PC-3 (cell line): ENCODE data around the gene C5orf58. TPM values are rescaled to one million over a fixed set of nuclear protein-coding genes. Genes with fewer than 3 reads are reported as not detected.

Experiments
- ATAC-seq: fragments of 200-7000 bp; cut with Tn5 transposase; 2 replicates; pipeline ENCODE4 v1.9.1; 2020; ENCODE audit warnings: mild to moderate bottlenecking, moderate library complexity
- BruUV-seq: library from RNA; stranded (reverse); fragments of 400-500 nt; replicated peaks from 2 replicates; lab custom pipeline; 2021; lab: Mats Ljungman, UMichigan
- CTCF ChIA-PET: fragments of 300-600 bp; sonication (Branson Sonifier 250); formaldehyde crosslinking; loops from one replicate; lab custom pipeline; 2022; ENCODE audit warnings: antibody characterized with exemption; lab: Charles Lee
- POLR2A ChIA-PET: fragments of 300-600 bp; sonication (Branson Sonifier 250); formaldehyde crosslinking; loops from one replicate; lab custom pipeline; 2022; ENCODE audit warnings: antibody characterized with exemption; ENCODE audit not compliant: unreplicated experiment; lab: Charles Lee
- DNase-seq: peaks from one replicate; pipeline ENCODE4 v3.0.0-alpha.2; 2015
- H2AFZ ChIP-seq: fragments of 300-600 bp; sonication (generic); 2 replicates; pipeline ENCODE4 v1.6.0; 2016; ENCODE audit warnings: antibody characterized with exemption, low read length
- H3F3A ChIP-seq: fragments of 300-600 bp; sonication (generic); one replicate; pipeline ENCODE4 v1.6.0; 2017; ENCODE audit warnings: antibody characterized with exemption, low read length, control low read depth, mild to moderate bottlenecking; ENCODE audit not compliant: unreplicated experiment
- H3K27ac ChIP-seq: fragments of 300-600 bp; sonication (generic); 2 replicates; pipeline ENCODE4 v1.5.1; 2016; ENCODE audit warnings: mild to moderate bottlenecking, low read length
- H3K27me3 ChIP-seq: fragments of 300-600 bp; sonication (generic); 2 replicates; pipeline ENCODE4 v1.6.1; 2016; ENCODE audit warnings: low read length, mixed read lengths
- H3K36me3 ChIP-seq: fragments of 300-600 bp; sonication (generic); 2 replicates; pipeline ENCODE4 v1.6.1; 2016; ENCODE audit warnings: low read depth, mixed run types, low read length, mixed read lengths
- H3K4me1 ChIP-seq: fragments of 300-600 bp; sonication (generic); 2 replicates; pipeline ENCODE4 v1.5.1; 2016; ENCODE audit warnings: low read length; ENCODE audit not compliant: insufficient read depth
- H3K4me2 ChIP-seq: fragments of 300-600 bp; sonication (generic); 2 replicates; pipeline ENCODE4 v1.6.0; 2016; ENCODE audit warnings: low read length
- H3K4me3 ChIP-seq: fragments of 300-600 bp; sonication (generic); 2 replicates; pipeline ENCODE4 v1.5.1; 2016; ENCODE audit warnings: mild to moderate bottlenecking, low read length, mixed read lengths
- H3K79me2 ChIP-seq: fragments of 300-600 bp; sonication (generic); 2 replicates; pipeline ENCODE4 v1.6.1; 2017; ENCODE audit warnings: low read length, mixed read lengths
- H3K9ac ChIP-seq: fragments of 300-600 bp; sonication (generic); 2 replicates; pipeline ENCODE4 v1.6.0; 2016; ENCODE audit warnings: mild to moderate bottlenecking, low read length
- H3K9me2 ChIP-seq: fragments of 300-600 bp; sonication (generic); replicated peaks from 2 replicates; pipeline ENCODE4 v1.6.1; 2016; ENCODE audit warnings: mixed run types, low read length, mixed read lengths
- H3K9me3 ChIP-seq: fragments of 300-600 bp; sonication (generic); 2 replicates; pipeline ENCODE4 v1.6.1; 2016; ENCODE audit warnings: low read length, mixed read lengths
- H4K20me1 ChIP-seq: fragments of 300-600 bp; sonication (generic); 2 replicates; pipeline ENCODE4 v1.6.1; 2016; ENCODE audit warnings: low read length, mixed read lengths
- EZH2 ChIP-seq: fragments of 300-600 bp; sonication (generic); IDR thresholded peaks from one replicate; pipeline ENCODE4 v1.6.1; 2017; ENCODE audit warnings: antibody characterized with exemption, mild to moderate bottlenecking, low read length; ENCODE audit not compliant: unreplicated experiment
- EZH2phosphoT487 ChIP-seq: fragments of 300-600 bp; sonication (generic); IDR thresholded peaks from 2 replicates; pipeline ENCODE4 v1.6.1; 2018; ENCODE audit warnings: mild to moderate bottlenecking, antibody characterized with exemption, low read length, borderline replicate concordance
- intact Hi-C: fragments of 100-400 bp; cut with micrococcal nuclease; formaldehyde crosslinking; loops from 2 replicates; pipeline ENCODE4 v1.9.0; 2023
- total RNA-seq: library from RNA; depleted of rRNA; stranded (reverse); fragments of >200 nt; gene quantifications from 2 replicates; pipeline ENCODE4 v1.2.3, GENCODE V29; 2014
- TF ChIP-seq, protein P1 (sequence below): fragments of 300-600 bp; sonication (generic); conservative IDR thresholded peaks from 2 replicates; pipeline ENCODE4 v1.5.1; 2017; ENCODE audit warnings: antibody characterized with exemption, low read depth, mild to moderate bottlenecking, low read length

The C5orf58 gene
- total RNA-seq, 1 experiment from 2014 or later: not detected

DNA sequence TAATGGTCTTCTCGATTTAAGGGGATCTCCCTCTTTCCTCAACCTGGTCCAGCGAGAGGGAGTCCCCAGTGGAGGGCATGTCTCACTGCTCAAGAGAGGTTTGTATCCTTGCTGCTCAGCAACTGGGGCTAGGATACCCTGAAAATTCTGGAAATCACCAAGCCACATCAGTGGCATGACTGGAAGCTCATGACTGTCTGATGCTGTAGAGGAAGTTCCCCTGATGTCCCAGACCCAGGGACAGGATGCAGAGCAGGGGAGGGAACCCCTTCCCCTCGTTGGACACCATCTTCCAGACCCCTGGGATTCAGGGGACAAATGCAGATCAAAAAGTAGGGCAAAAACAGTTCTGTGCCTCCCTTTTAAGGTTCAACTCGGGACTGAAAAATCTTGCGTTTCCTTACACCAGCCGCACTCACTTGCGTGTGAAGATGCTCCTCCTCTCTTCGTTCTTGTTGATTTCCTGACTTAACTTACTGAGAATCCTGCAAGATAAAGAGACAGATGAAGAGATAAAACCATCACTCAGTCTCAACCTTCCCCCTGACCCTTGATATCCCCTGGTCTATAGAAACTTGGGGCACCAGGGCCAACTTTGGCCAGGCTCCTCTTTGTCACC lies 42.7 kb downstream of the C5orf58 start:
- Histone ChIP-seq H3K27me3 (0 out of 2 replicates have a peak, but pooled peaks cover 4% of the 10 kb centered on the region), H3K4me3 (no peak overlapping the region), H3K36me3 (no peaks in the 10 kb centered on the region), H2AFZ (no peak overlapping the region), H3K4me1 (no peaks in the 10 kb centered on the region), H4K20me1 (no peaks in the 10 kb centered on the region), H3K9me3 (no peaks in the 10 kb centered on the region), H3K9me2 (no peaks in the 10 kb centered on the region), H3K79me2 (no peaks in the 10 kb centered on the region), H3K27ac (no peak overlapping the region), H3K4me2 (no peak overlapping the region), H3K9ac (no peak overlapping the region), H3F3A (no peaks in the 10 kb centered on the region)
- intact Hi-C loops: no loop called here
- ATAC-seq (no peak), DNase-seq (no peak)
- ChIA-PET CTCF (no interaction called here), POLR2A (no interaction called here)
- TF ChIP-seq, protein P1, sequence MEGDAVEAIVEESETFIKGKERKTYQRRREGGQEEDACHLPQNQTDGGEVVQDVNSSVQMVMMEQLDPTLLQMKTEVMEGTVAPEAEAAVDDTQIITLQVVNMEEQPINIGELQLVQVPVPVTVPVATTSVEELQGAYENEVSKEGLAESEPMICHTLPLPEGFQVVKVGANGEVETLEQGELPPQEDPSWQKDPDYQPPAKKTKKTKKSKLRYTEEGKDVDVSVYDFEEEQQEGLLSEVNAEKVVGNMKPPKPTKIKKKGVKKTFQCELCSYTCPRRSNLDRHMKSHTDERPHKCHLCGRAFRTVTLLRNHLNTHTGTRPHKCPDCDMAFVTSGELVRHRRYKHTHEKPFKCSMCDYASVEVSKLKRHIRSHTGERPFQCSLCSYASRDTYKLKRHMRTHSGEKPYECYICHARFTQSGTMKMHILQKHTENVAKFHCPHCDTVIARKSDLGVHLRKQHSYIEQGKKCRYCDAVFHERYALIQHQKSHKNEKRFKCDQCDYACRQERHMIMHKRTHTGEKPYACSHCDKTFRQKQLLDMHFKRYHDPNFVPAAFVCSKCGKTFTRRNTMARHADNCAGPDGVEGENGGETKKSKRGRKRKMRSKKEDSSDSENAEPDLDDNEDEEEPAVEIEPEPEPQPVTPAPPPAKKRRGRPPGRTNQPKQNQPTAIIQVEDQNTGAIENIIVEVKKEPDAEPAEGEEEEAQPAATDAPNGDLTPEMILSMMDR: no peak
- no peak for TF ChIP-seq EZH2
- TF ChIP-seq EZH2phosphoT487: no peak
- no TSS peak for BruUV-seq

DNA sequence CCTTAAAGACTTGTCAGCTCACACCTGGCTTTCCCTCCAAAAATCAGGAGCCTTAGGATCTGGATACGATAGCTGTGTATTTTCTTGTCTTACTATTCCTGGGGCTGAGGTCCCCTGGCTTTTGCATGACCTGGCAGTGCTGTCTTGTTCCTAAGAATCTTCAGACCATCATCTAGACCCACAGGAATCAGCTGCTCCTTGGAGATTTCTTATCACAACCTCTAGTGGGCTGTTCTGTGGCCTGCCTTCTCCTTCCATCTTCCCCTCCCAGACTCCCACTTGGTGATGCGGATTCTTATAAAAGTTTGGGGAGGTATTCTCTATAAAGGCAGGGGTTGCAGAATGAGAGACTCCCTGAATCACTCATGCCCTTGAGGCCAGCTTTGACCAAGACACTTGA lies 43.4 kb downstream of the C5orf58 start:
- H3K36me3 ChIP-seq: no peaks in the 10 kb centered on the region
- ATAC-seq (no peak), DNase-seq (no peak)
- no peak for TF ChIP-seq EZH2
- no peak for TF ChIP-seq EZH2phosphoT487
- TF ChIP-seq, protein P1: no peak
- H3K9ac ChIP-seq: no peak overlapping the region
- BruUV-seq: no TSS peak
- no peak overlapping the region for H3K27ac ChIP-seq
- CTCF ChIA-PET: no interaction called here
- H3K4me3 ChIP-seq: no peak overlapping the region
- H2AFZ ChIP-seq: no peak overlapping the region
- H3K27me3 ChIP-seq: 0 out of 2 replicates have a peak, but pooled peaks cover 5% of the 10 kb centered on the region
- H3F3A ChIP-seq: no peaks in the 10 kb centered on the region
- no peaks in the 10 kb centered on the region for H3K9me2 ChIP-seq
- intact Hi-C loops: no loop called here
- no peaks in the 10 kb centered on the region for H3K9me3 ChIP-seq
- no peaks in the 10 kb centered on the region for H3K79me2 ChIP-seq
- no peaks in the 10 kb centered on the region for H4K20me1 ChIP-seq
- H3K4me2 ChIP-seq: no peak overlapping the region
- no peaks in the 10 kb centered on the region for H3K4me1 ChIP-seq
- POLR2A ChIA-PET: no interaction called here

DNA sequence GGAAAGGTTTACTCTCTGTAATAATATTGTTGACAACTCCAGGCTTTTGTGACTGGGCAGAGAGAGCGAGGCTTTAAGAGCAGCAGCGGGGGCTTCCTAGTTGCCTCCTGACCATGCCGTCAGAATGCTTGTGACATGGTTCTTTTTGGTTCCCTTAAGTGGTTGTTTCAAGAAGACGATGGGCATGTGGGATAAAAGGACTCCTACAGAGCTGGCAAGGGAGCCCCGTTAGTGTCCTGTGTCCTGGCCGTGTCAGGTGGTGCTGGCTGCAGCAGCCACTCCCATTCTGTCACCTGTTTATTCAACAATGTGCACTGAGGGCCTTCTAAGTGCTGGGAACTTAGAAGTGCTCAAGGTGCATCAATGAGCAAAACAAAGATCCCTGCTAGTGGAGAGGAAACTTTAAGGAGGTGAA lies 45.1 kb downstream of the C5orf58 start:
- 0 out of 2 replicates have a peak, but pooled peaks cover 10% of the 10 kb centered on the region for H3K27me3 ChIP-seq
- ATAC-seq: no peak
- no peak overlapping the region for H3K4me3 ChIP-seq
- no peaks in the 10 kb centered on the region for H3F3A ChIP-seq
- no peak overlapping the region for H3K27ac ChIP-seq
- intact Hi-C loops: no loop called here
- no peak overlapping the region for H2AFZ ChIP-seq
- POLR2A ChIA-PET: no interaction called here
- DNase-seq: no peak
- BruUV-seq: no TSS peak
- H3K9me3 ChIP-seq: no peaks in the 10 kb centered on the region
- H3K79me2 ChIP-seq: no peaks in the 10 kb centered on the region
- H3K9ac ChIP-seq: no peak overlapping the region
- TF ChIP-seq, protein P1: no peak
- TF ChIP-seq EZH2 (no peak), EZH2phosphoT487 (no peak)
- CTCF ChIA-PET: no interaction called here
- no peaks in the 10 kb centered on the region for H3K9me2 ChIP-seq
- no peaks in the 10 kb centered on the region for H3K4me1 ChIP-seq
- no peak overlapping the region for H3K4me2 ChIP-seq
- H3K36me3 ChIP-seq: no peaks in the 10 kb centered on the region
- H4K20me1 ChIP-seq: no peaks in the 10 kb centered on the region
